ENCODE results near the gene ZNF462. TPM values are rescaled to one million over a fixed set of nuclear protein-coding genes. Genes with fewer than 3 reads are reported as not detected.

Gene ZNF462
- total and polyA plus RNA-seq, 2 experiments from 2014 or later, result 40.0 to 101 TPM

DNA sequence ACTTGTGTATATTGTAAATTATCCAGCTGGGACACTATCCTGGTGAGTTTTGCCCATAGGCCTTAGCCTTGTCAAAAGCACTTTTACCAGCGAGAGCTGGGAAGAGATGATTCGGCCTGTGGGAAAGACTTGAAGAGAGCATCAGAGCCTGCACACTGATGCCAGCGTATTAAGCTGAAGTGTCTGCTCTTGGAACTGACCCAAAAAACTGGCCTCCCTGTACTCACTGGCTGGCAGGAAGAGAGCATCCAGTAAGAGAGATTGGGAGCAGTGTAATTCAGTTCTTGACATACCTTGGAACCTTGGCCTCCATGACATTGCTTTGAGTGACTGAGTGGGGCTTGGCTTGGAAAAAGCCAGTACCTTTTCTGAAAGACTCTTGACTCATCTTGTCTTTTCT, 73.7 kb downstream of the ZNF462 start:
- H3K27me3 Mint-ChIP-seq (ENCODE audit: insufficient read depth, low read depth, poor library complexity), result peaks cover 4% of the 10 kb centered on the region
- H3K79me2 ChIP-seq (replicated peaks; ENCODE audit: insufficient read depth), result peaks cover 68% of the 10 kb centered on the region
- no peak overlapping the region for H3K27ac Mint-ChIP-seq
- peaks cover 37% of the 10 kb centered on the region for H3K4me1 Mint-ChIP-seq
- H3K36me3 ChIP-seq (ENCODE audit: insufficient read depth), result peaks cover 51% of the 10 kb centered on the region
- H3K27me3 ChIP-seq (ENCODE audit: insufficient read depth), result no peaks in the 10 kb centered on the region
- ATAC-seq, result no peak
- no peak overlapping the region for H3K27ac ChIP-seq (ENCODE audit: low read depth)
- H3K4me1 ChIP-seq (ENCODE audit: insufficient read depth), result peaks cover 15% of the 10 kb centered on the region
- TF ChIP-seq NANOG (IDR thresholded peaks at IDR 0.05; ENCODE audit: borderline replicate concordance) (no peak), CREB1 (CRISPR knock-in tag; IDR thresholded peaks at IDR 0.05; ENCODE audit: low read depth) (no peak), ZNF331 (CRISPR knock-in tag; IDR thresholded peaks at IDR 0.05; ENCODE audit: low read depth) (no peak), EZH2phosphoT487 (IDR thresholded peaks at IDR 0.05; ENCODE audit: unreplicated experiment) (no peak), POLR2AphosphoS5 (IDR thresholded peaks at IDR 0.05; ENCODE audit: low read depth) (no peak), STAT1 (IDR thresholded peaks at IDR 0.05; ENCODE audit: unreplicated experiment) (no peak), EZH2 (IDR thresholded peaks at IDR 0.05; ENCODE audit: low read depth, unreplicated experiment) (no peak), JUNB (IDR thresholded peaks at IDR 0.05; ENCODE audit: unreplicated experiment) (no peak), ZNF114 (CRISPR knock-in tag; IDR thresholded peaks at IDR 0.05) (no peak)
- TF ChIP-seq, protein P1, sequence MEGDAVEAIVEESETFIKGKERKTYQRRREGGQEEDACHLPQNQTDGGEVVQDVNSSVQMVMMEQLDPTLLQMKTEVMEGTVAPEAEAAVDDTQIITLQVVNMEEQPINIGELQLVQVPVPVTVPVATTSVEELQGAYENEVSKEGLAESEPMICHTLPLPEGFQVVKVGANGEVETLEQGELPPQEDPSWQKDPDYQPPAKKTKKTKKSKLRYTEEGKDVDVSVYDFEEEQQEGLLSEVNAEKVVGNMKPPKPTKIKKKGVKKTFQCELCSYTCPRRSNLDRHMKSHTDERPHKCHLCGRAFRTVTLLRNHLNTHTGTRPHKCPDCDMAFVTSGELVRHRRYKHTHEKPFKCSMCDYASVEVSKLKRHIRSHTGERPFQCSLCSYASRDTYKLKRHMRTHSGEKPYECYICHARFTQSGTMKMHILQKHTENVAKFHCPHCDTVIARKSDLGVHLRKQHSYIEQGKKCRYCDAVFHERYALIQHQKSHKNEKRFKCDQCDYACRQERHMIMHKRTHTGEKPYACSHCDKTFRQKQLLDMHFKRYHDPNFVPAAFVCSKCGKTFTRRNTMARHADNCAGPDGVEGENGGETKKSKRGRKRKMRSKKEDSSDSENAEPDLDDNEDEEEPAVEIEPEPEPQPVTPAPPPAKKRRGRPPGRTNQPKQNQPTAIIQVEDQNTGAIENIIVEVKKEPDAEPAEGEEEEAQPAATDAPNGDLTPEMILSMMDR (conservative IDR thresholded peaks at IDR 0.05; ENCODE audit: low read depth in 2 of 2), result no peak
- TF ChIP-seq, protein P2, sequence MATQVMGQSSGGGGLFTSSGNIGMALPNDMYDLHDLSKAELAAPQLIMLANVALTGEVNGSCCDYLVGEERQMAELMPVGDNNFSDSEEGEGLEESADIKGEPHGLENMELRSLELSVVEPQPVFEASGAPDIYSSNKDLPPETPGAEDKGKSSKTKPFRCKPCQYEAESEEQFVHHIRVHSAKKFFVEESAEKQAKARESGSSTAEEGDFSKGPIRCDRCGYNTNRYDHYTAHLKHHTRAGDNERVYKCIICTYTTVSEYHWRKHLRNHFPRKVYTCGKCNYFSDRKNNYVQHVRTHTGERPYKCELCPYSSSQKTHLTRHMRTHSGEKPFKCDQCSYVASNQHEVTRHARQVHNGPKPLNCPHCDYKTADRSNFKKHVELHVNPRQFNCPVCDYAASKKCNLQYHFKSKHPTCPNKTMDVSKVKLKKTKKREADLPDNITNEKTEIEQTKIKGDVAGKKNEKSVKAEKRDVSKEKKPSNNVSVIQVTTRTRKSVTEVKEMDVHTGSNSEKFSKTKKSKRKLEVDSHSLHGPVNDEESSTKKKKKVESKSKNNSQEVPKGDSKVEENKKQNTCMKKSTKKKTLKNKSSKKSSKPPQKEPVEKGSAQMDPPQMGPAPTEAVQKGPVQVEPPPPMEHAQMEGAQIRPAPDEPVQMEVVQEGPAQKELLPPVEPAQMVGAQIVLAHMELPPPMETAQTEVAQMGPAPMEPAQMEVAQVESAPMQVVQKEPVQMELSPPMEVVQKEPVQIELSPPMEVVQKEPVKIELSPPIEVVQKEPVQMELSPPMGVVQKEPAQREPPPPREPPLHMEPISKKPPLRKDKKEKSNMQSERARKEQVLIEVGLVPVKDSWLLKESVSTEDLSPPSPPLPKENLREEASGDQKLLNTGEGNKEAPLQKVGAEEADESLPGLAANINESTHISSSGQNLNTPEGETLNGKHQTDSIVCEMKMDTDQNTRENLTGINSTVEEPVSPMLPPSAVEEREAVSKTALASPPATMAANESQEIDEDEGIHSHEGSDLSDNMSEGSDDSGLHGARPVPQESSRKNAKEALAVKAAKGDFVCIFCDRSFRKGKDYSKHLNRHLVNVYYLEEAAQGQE (IDR thresholded peaks at IDR 0.05; ENCODE audit: unreplicated experiment), result no peak
- TF ChIP-seq, protein P3, sequence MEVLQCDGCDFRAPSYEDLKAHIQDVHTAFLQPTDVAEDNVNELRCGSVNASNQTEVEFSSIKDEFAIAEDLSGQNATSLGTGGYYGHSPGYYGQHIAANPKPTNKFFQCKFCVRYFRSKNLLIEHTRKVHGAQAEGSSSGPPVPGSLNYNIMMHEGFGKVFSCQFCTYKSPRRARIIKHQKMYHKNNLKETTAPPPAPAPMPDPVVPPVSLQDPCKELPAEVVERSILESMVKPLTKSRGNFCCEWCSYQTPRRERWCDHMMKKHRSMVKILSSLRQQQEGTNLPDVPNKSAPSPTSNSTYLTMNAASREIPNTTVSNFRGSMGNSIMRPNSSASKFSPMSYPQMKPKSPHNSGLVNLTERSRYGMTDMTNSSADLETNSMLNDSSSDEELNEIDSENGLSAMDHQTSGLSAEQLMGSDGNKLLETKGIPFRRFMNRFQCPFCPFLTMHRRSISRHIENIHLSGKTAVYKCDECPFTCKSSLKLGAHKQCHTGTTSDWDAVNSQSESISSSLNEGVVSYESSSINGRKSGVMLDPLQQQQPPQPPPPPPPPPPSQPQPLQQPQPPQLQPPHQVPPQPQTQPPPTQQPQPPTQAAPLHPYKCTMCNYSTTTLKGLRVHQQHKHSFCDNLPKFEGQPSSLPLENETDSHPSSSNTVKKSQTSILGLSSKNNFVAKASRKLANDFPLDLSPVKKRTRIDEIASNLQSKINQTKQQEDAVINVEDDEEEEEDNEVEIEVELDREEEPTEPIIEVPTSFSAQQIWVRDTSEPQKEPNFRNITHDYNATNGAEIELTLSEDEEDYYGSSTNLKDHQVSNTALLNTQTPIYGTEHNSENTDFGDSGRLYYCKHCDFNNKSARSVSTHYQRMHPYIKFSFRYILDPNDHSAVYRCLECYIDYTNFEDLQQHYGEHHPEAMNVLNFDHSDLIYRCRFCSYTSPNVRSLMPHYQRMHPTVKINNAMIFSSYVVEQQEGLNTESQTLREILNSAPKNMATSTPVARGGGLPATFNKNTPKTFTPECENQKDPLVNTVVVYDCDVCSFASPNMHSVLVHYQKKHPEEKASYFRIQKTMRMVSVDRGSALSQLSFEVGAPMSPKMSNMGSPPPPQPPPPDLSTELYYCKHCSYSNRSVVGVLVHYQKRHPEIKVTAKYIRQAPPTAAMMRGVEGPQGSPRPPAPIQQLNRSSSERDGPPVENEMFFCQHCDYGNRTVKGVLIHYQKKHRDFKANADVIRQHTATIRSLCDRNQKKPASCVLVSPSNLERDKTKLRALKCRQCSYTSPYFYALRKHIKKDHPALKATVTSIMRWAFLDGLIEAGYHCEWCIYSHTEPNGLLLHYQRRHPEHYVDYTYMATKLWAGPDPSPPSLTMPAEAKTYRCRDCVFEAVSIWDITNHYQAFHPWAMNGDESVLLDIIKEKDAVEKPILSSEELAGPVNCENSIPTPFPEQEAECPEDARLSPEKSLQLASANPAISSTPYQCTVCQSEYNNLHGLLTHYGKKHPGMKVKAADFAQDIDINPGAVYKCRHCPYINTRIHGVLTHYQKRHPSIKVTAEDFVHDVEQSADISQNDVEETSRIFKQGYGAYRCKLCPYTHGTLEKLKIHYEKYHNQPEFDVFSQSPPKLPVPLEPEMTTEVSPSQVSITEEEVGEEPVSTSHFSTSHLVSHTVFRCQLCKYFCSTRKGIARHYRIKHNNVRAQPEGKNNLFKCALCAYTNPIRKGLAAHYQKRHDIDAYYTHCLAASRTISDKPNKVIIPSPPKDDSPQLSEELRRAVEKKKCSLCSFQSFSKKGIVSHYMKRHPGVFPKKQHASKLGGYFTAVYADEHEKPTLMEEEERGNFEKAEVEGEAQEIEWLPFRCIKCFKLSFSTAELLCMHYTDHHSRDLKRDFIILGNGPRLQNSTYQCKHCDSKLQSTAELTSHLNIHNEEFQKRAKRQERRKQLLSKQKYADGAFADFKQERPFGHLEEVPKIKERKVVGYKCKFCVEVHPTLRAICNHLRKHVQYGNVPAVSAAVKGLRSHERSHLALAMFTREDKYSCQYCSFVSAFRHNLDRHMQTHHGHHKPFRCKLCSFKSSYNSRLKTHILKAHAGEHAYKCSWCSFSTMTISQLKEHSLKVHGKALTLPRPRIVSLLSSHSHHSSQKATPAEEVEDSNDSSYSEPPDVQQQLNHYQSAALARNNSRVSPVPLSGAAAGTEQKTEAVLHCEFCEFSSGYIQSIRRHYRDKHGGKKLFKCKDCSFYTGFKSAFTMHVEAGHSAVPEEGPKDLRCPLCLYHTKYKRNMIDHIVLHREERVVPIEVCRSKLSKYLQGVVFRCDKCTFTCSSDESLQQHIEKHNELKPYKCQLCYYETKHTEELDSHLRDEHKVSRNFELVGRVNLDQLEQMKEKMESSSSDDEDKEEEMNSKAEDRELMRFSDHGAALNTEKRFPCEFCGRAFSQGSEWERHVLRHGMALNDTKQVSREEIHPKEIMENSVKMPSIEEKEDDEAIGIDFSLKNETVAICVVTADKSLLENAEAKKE (CRISPR knock-in tag; IDR thresholded peaks at IDR 0.05), result no peak
- TF ChIP-seq, protein P4, sequence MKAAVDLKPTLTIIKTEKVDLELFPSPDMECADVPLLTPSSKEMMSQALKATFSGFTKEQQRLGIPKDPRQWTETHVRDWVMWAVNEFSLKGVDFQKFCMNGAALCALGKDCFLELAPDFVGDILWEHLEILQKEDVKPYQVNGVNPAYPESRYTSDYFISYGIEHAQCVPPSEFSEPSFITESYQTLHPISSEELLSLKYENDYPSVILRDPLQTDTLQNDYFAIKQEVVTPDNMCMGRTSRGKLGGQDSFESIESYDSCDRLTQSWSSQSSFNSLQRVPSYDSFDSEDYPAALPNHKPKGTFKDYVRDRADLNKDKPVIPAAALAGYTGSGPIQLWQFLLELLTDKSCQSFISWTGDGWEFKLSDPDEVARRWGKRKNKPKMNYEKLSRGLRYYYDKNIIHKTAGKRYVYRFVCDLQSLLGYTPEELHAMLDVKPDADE (IDR thresholded peaks at IDR 0.05), result no peak
- H3K4me2 ChIP-seq, result no peak overlapping the region
- no peak overlapping the region for H2AFZ ChIP-seq
- H3F3A ChIP-seq (replicated peaks; ENCODE audit: low read depth), result no peaks in the 10 kb centered on the region
- no peaks in the 10 kb centered on the region for H3K9me2 ChIP-seq (ENCODE audit: insufficient read depth)
- peaks cover 5% of the 10 kb centered on the region; the same call in 1 of the 2 replicates for H4K20me1 ChIP-seq (replicated peaks; ENCODE audit: insufficient read depth)
- peaks cover 89% of the 10 kb centered on the region for H3K36me3 Mint-ChIP-seq (ENCODE audit: low read depth)
- H3K4me3 ChIP-seq, result no peak overlapping the region
- DNase-seq (ENCODE audit: low spot score), result no peak
- H3K9me3 Mint-ChIP-seq, result no peaks in the 10 kb centered on the region
- H3K4me3 Mint-ChIP-seq, result no peak overlapping the region
